Effector CD8-positive, alpha-beta T cell (primary cell): ENCODE results near the gene KRTAP3-1.

Experiments
- DNase-seq: peaks from one replicate; lab custom pipeline; 2025; lab: John Stamatoyannopoulos, UW

The KRTAP3-1 gene

DNA sequence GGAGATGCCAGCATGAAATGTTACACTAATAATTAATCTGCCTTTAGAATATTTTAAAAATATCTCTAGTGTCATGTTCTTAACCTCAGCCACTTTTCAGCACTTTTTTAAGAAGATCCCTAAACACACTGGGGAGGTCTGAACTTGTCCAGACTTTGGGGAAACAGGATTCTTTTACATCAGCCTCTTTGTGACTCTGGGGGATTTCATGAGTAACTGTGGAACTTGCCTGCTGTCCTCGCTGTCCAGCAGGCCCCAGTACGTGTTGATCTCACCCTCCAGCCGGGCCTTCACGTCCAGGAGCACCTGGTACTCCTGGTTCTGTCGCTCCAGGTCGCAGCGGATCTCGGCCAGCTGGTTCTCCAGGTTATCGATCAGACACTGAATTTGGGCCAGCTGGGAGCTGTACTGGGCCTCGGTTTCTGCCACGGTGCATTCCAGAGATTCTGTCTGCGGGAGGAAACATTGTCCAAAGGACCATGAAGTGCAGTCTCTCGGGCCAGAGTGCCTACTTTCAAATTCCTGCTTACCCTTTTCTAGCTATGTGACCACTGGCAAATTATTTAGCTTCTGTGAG, 30.3 kb downstream of the KRTAP3-1 start:
- DNase-seq, result no peak

DNA sequence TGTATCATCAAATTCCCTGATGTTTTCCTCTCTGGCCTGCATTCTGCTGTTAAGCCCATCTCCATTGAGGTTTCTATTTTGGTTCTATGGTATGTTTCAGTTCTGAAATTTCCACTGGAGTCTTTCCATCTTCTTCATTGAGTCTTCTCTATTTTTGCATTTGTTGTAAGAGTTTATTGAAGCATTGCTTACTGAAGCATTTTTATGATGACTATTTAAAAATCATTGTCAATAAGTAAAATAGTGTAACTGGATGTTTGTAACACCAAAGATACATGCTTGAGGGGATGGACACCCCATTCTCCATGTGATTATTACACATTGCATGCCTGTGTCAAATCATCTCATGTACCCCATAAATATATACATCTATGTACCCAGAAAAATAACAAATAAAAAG, 33.4 kb downstream of the KRTAP3-1 start:
- DNase-seq, result no peak

DNA sequence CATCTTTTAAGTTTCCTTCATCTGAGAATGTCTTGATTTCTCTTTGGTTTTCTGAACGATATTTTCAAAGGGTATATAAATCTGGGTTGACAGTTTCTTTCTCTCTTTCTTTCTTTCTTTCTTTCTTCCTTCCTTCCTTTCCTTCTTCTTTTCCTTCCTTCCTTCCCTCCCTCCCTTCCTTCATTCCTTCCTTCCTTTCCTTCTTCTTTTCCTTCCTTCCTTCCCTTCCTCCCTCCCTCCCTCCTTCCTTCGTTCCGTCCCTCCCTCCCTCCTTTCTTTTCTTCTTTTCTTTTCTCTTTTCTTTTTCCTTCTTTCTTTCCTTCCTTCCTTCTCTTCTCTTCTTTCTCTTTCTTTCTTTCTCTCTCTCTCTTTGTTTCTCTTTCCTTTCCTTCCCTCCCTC, 34.6 kb downstream of the KRTAP3-1 start:
- DNase-seq, result no peak

DNA sequence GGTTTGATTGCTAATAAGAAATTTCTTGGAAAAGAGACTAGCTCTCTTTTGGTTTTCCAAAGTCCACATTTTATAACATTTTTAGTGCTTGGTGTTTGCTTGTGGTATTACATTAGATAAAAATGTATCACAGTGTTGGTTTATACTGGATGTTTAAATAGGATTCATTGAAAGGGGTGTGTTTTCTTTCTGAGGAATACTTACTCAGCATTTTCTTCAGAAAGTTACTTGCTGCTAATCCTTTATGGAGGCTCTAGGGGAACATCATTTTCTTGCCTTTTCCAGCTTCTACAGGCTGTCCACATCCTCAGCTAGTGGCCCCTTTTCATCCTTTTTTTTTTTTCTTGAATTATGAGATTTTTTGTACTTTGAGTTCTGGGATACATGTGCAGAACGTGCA, 41.3 kb downstream of the KRTAP3-1 start:
- no peak for DNase-seq

GRCh38 chr17:40966848-40967247, 42.1 kb downstream of the KRTAP3-1 start, which contains the start of gene KRT39:
Gene KRT39 (minus strand): TSS chr17:40966948. CDS start chr17:40966856, 92 bp downstream.
- no peak for DNase-seq

DNA sequence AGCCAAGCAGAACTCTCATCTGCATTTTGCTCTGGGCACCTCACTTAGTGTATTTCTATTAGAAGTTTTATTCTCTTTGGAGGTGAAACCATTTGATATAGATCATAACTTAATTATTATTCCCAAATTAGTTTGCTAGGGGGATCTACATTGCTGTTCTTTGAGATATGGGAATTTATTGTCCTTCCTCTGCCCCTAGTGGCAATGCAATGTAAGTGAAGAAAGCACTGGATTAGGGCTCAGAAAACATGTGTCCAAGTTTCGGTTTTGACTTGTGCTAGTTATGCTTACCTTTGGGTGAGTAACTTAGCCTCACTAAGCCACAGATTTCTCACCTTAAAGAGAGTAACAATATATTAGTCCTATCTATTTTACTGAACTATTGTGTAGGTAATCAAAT, 45.1 kb downstream of the KRTAP3-1 start:
- DNase-seq, result no peak

- no peak for DNase-seq
Measured at GRCh38 chr17:40962059-40962561, 46.8 kb downstream of the KRTAP3-1 start.

DNA sequence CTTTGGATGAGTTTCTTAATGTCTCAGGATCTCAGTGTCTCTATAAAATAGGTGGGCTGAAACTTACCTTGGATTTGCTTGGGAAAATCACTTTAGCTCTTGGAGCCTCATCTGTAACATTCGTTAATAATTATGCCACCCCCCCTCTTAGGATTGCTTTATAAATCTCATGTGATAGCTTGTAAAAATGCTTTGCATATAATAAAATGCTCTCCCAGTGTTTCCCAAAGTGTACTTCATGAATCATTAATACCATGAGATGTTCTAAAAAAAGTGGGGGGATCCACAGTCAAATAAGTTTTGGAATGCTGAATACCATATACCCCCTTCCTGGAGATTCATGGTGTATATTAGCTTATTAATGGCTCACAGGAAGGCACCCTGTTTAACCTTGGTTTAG, 47.3 kb downstream of the KRTAP3-1 start:
- DNase-seq, result no peak

GRCh38 chr17:40960144-40960543, 48.8 kb downstream of the KRTAP3-1 start:
- no peak for DNase-seq
